C4-2B (cell line): ENCODE data around the gene DLG4.

Source experiments
- H3K27ac ChIP-seq: fragments of 450-650 bp; 2 replicates; pipeline ENCODE4 v1.5.1; 2017
- CTCF ChIP-seq: fragments of 450-650 bp; conservative IDR thresholded peaks from 2 replicates; pipeline ENCODE4 v1.5.1; 2017; ENCODE audit warnings: mild to moderate bottlenecking
- ZFX ChIP-seq: fragments of 450-650 bp; IDR thresholded peaks from 2 replicates; pipeline ENCODE4 v1.6.1; 2017

DLG4 gene

DNA sequence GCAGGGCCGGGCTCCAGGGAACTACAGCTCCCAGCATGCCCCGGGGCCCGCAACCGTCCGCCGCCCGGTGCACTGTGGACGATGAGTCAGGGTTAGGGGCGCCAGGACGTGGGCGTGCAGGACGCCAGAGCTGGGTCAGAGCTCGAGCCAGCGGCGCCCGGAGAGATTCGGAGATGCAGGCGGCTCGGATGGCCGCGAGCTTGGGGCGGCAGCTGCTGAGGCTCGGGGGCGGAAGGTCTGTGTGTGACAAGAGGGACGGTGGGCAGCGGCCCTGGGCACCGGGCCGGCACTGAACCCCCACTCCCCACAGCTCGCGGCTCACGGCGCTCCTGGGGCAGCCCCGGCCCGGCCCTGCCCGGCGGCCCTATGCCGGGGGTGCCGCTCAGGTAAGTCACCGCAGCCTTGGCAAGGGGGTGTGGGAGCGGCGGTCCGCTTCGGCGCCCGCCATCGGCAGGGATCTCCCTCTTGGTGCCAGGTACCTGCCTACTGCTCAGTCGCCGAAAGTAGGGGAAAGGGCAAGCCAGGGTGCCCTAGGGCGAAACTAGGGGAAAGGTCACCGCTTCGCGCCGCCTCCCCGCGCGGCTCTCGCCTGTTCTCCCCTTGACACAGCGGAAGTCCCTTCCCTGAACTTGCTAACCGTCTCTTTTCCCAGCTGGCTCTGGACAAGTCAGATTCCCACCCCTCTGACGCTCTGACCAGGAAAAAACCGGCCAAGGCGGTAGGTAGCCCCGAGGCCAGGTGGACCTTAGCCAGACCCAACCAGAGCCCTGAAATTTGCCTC, at the start of gene DLG4, which contains the start of gene ACADVL:
Gene DLG4 (minus strand): TSS at position 25 of the 781 bp plus-strand sequence.
Gene ACADVL (plus strand): TSS at position 127 of the 781 bp plus-strand sequence. CDS start 47 bp downstream, at position 174.
- TF ChIP-seq ZFX (peak; percentile 57; the same call in 1 of the 2 replicates), CTCF (no peak)

DNA sequence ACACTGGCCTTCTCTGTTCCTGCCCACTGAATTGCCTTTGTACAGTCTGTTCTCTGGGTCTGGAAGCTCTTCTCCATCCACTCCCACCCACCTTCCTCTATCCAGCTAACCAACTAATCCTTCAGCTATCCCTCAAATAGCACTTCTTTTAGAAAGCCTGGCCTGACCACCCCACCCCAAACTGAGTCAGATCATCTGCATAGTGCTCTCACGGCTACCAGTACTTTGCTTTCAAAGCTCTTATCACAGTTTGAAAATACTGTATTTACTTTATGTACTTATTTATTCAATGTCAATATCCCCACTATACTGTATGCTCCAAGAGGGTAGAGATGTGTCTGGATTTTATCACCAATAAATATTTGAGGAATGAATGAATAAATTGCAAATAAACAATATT, 47.1 kb upstream of the DLG4 start:
- H3K27ac ChIP-seq, result peak overlapping the region; percentile 16
- TF ChIP-seq ZFX, result no peak
- no peak for TF ChIP-seq CTCF

More for the DNA sequence above, at the start of gene DLG4, which contains the start of gene ACADVL:
- H3K27ac ChIP-seq, result peak within 1 kb of the TSS; percentile 100

- TF ChIP-seq CTCF, result no peak
- H3K27ac ChIP-seq, result peak overlapping the region; percentile 99
These were observed 44.1 kb upstream of the DLG4 start for GRCh38 chr17:7263801-7264078.

DNA sequence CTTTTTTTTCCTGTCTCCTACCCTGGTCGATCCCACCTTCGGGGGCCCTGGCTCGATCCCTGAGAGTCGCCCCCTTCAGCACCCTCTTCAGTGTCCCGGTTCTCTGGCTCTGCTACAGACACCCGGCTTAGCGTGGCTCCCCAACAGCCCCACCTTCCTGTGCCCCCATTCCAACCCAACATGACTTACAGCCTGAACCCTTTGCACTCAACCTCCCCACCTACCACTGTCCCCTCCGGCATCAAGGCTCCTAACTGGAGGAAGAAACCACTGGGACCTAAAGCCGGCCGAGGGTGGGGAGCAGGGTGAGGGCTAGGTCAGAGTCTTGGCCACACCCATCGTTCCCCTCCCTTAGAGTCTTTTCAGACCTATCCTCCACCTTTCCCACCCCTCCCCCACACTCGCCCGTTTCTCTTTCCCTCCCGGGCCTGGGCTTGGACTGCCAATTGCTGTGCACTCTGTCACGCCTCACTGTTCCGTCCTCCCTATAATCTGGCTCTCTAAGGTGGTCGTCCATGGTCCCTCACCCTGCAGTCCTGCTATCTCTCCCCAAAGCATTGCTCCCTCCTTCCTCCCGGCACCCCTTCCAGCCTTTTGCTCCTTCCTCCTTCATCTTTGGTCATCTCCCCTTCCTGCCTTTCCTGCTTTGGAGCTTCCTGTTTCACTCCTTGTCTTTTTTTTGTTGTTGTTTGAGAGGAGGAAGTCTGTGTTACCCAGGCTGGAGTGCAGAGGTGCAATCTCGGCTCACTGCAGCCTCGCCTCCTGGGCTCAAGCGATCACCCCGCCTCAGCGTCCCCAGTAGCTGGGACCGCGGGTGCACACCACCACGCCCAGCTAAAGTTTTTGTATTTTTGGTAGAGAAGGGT, 43.5 kb upstream of the DLG4 start:
- no peak for TF ChIP-seq CTCF
- no peak for TF ChIP-seq ZFX
- H3K27ac ChIP-seq, result peak overlapping the region; percentile 99

DNA sequence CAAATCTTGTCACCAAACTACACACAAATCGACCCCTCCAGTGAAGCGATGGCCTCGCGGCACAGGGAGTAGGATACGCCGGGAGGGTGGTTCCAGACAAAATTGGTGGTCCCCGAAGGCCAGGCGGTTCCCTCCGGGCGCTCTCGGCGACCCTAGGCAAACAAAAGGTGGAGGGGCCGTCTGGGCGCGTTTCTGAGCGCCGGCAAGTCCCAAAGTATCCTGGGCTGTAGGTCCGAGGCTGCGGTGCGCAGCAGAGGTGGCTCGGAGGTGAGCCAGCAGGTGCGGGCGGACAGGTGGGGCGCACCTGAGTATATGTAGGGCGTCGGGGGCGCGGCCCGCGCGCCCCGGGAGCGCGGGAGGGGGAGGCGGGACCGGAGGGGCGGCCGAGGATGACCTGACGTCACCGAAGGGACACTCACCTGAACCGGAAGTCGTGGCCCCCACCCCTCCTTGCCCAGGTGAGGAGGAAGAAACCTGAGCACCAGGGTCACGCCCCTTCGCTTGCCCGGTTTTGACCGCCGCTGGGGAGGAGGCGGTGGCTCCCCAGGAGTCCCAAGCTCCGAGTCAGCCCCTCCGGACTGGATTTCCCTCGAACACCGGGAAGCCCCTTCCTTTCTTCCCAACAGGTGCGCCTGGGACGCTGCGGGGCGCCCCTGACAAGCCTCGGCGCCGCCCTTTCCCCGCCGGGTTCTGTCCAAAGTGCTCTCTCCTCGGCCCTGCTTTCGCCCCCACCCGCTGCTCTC, 42.7 kb upstream of the DLG4 start, which contains the start of gene CLDN7:
Gene CLDN7 (minus strand): TSS at position 287 of the 743 bp plus-strand sequence. CDS start 435 bp downstream, outside the sequence.
- TF ChIP-seq ZFX (no peak), CTCF (no peak)
- peak within 1 kb of the TSS; percentile 99 for H3K27ac ChIP-seq

DNA sequence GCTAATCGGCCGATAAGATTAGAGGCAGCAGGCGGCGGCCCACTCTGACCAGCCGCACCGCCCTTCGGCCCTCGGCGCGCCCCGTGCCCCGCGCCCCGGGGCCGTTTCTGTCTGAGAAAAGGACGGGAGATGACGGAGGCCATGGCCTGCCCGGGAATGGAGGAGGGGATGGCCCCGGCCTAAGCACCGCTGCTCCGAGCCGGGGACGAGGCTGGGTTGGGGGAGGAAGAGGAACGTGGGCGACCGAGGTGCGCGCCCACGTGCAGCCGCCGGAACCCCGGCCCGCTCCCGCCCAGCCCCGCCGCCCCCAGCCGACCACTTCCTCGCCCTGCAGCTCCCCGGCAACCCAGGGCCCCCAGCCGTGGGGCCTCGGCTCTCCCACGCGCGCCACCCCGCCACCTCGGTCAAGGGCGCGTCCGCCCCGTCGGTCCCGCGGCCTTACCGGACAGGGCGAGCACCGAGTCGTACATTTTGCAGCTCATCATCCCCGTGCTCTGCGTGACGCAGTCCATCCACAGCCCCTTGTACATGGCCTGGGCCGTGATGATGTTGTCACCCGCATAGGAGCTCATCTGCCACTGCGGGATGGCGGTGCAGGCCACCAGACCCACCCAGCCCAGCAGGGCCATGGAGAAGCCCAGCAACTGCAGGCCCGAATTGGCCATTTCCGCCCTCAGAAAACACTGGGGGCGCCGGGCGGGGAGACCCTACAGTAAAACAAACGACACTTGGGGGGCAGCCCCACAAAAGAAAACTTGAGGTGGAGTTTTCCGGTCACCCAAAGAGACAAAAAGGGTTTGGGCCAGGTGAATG, 41.9 kb upstream of the DLG4 start:
- peak overlapping the region; percentile 99 for H3K27ac ChIP-seq
- TF ChIP-seq ZFX (peak; percentile 84), CTCF (no peak)
